B cell (primary cell): Measurements from ENCODE around the gene LMO3. TPM values are rescaled to one million over a fixed set of nuclear protein-coding genes. Genes with fewer than 3 reads are reported as not detected.
"Not testable (repeated sequence)": the region's sequence is repeated elsewhere in the genome, so short reads cannot be mapped to it uniquely, and the experiment has no call there.

Experiments
- ATAC-seq: fragments of 200-7000 bp; cut with Tn5 transposase; one replicate; pipeline ENCODE4 v1.10.0; 2021; ENCODE audit warnings: low read depth, mild to moderate bottlenecking, moderate number of reproducible peaks, moderate library complexity
- CTCF ChIA-PET: fragments of 350-600 bp; sonication (Branson Sonifier 250); formaldehyde crosslinking; loops from one replicate; lab custom pipeline; 2021; ENCODE audit warnings: antibody characterized with exemption, inconsistent platforms; lab: Charles Lee
- POLR2A ChIA-PET: fragments of 350-600 bp; sonication (Branson Sonifier 250); formaldehyde crosslinking; loops from one replicate; lab custom pipeline; 2021; ENCODE audit warnings: antibody characterized with exemption; lab: Charles Lee
- DNase-seq: peaks from one replicate; pipeline ENCODE4 v3.0.0; 2013
- H2AFZ ChIP-seq: 2 replicates; pipeline ENCODE4 v1.6.1; 2012; ENCODE audit warnings: mild to moderate bottlenecking, low read depth, low read length; ENCODE audit not compliant: insufficient read depth, poor library complexity, severe bottlenecking
- H3K27ac ChIP-seq, 2 donors: 1 replicate in 1 of 2; 2 replicates in 1 of 2; pipeline ENCODE4 v1.5.1; 2012 to 2013; ENCODE audit warnings: low read length in 2 of 2, mild to moderate bottlenecking in 2 of 2, moderate library complexity in 1 of 2
- H3K27me3 ChIP-seq, 4 experiments: fragments of 200-600 bp in 1 of 4; sonication (generic) in 1 of 4; replicated peaks in 1 of 4; 1 replicate in 2 of 4; 2 replicates in 2 of 4; pipeline versions ENCODE4 v1.6.1 to v1.7.0; 2013 to 2016; ENCODE audit warnings: low read length in 3 of 4, mild to moderate bottlenecking in 2 of 4, mixed read lengths in 1 of 4, moderate library complexity in 1 of 4; ENCODE audit not compliant: insufficient read depth in 4 of 4, control insufficient read depth in 3 of 4; ENCODE audit errors: control extremely low read depth in 1 of 4
- H3K36me3 ChIP-seq, 2 experiments: replicated peaks in 1 of 2; 1 replicate in 1 of 2; 2 replicates in 1 of 2; pipeline versions ENCODE4 v1.6.1 to v1.7.1; 2013; ENCODE audit warnings: low read length in 1 of 2; ENCODE audit not compliant: insufficient read depth in 2 of 2, control insufficient read depth in 1 of 2; ENCODE audit errors: control extremely low read depth in 1 of 2, extremely low read depth in 1 of 2
- H3K4me1 ChIP-seq, 2 donors: fragments of 200-600 bp in 1 of 2; sonication (generic) in 1 of 2; 1 replicate in 1 of 2; 2 replicates in 1 of 2; pipeline versions ENCODE4 v1.5.1 to v1.6.1; 2013 to 2017; ENCODE audit warnings: low read length in 2 of 2; ENCODE audit not compliant: control insufficient read depth in 2 of 2, insufficient read depth in 2 of 2
- H3K4me2 ChIP-seq: replicated peaks from 2 replicates; pipeline ENCODE3; 2012; ENCODE audit warnings: mild to moderate bottlenecking, low read depth, low read length; ENCODE audit not compliant: poor library complexity, severe bottlenecking
- H3K4me3 ChIP-seq, 5 experiments: fragments of 200-600 bp in 1 of 5; sonication (generic) in 1 of 5; 1 replicate in 3 of 5; 2 replicates in 2 of 5; pipeline versions ENCODE4 v1.5.1 to v1.7.0; 2011 to 2016; ENCODE audit warnings: low read length in 4 of 5, mild to moderate bottlenecking in 4 of 5, low read depth in 2 of 5, control low read depth in 1 of 5, moderate library complexity in 1 of 5; ENCODE audit not compliant: insufficient read depth in 1 of 5; ENCODE audit errors: control extremely low read depth in 1 of 5, extremely low read depth in 1 of 5
- H3K79me2 ChIP-seq: fragments of 200-600 bp; sonication (generic); one replicate; pipeline ENCODE4 v1.6.0; 2016; ENCODE audit warnings: low read length; ENCODE audit not compliant: control insufficient read depth, insufficient read depth
- H3K9ac ChIP-seq: fragments of 200-600 bp; sonication (generic); 2 replicates; pipeline ENCODE4 v1.6.1; 2017; ENCODE audit warnings: mild to moderate bottlenecking, low read length, moderate library complexity
- H3K9me3 ChIP-seq, 3 donors: one replicate each; pipeline versions ENCODE4 v1.6.1 to v1.7.1; 2013; ENCODE audit warnings: low read length in 2 of 3; ENCODE audit not compliant: control insufficient read depth in 2 of 3, insufficient read depth in 1 of 3; ENCODE audit errors: control extremely low read depth in 1 of 3
- H4K20me1 ChIP-seq: 2 replicates; pipeline ENCODE4 v1.6.0; 2012; ENCODE audit warnings: mild to moderate bottlenecking, low read length; ENCODE audit not compliant: insufficient read depth, control insufficient read depth, poor library complexity, severe bottlenecking
- H3K27ac Mint-ChIP-seq: one replicate; pipeline ENCODE4 v1.8.0; 2021; ENCODE audit warnings: mixed read lengths
- H3K27me3 Mint-ChIP-seq: one replicate; pipeline ENCODE4 v1.8.0; 2021; ENCODE audit warnings: mixed read lengths
- H3K4me1 Mint-ChIP-seq: one replicate; pipeline ENCODE4 v1.8.0; 2021; ENCODE audit warnings: mixed read lengths
- H3K4me3 Mint-ChIP-seq: one replicate; pipeline ENCODE4 v1.8.0; 2021; ENCODE audit warnings: mixed read lengths
- H3K9me3 Mint-ChIP-seq: one replicate; pipeline ENCODE4 v1.8.0; 2022; ENCODE audit warnings: mixed read lengths; ENCODE audit not compliant: insufficient read depth
- CTCF ChIP-seq: fragments of 200-600 bp; IDR thresholded peaks from one replicate; pipeline ENCODE4 v1.8.0; 2022; ENCODE audit warnings: antibody characterized with exemption, mild to moderate bottlenecking
- EZH2 ChIP-seq: IDR thresholded peaks from 2 replicates; pipeline ENCODE4 v1.6.1; 2012; ENCODE audit warnings: borderline replicate concordance, low read depth, mild to moderate bottlenecking, moderate library complexity, low read length; ENCODE audit not compliant: insufficient read depth, poor library complexity, severe bottlenecking
- WGBS: methylation state at CpG from one replicate; pipeline ENCODE4 v1.1.5; 2013; ENCODE audit warnings: missing lambda C conversion rate; ENCODE audit not compliant: insufficient coverage; 5-methylcytosine and 5-hydroxymethylcytosine counted together
- intact Hi-C: fragments of 100-400 bp; cut with micrococcal nuclease; formaldehyde crosslinking; loops from one replicate; pipeline ENCODE4 v1.10.0; 2022
- polyA plus RNA-seq: library from polyadenylated mRNA; depleted of rRNA; stranded (reverse); fragments of >200 nt; gene quantifications from 2 replicates; pipeline ENCODE4 v1.2.3, GENCODE V29; 2012
- total RNA-seq, 2 donors: library from RNA; stranded (reverse); fragments of 120-200 nt in 1 of 2; gene quantifications; 1 replicate in 1 of 2; 2 replicates in 1 of 2; pipeline versions ENCODE4 v1.2.3 to v1.2.4, GENCODE V29; 2013 to 2022

LMO3 gene
- total and polyA plus RNA-seq, 2 donors (not counting 1 experiment from before 2014, with no cell fraction given) = not detected

GRCh38 chr12:16545836-16546235 lies 60.1 kb downstream of the LMO3 start:
- H3K4me3 Mint-ChIP-seq = no peak overlapping the region
- 100% methylated on average over 2 of the region's 3 CpGs for WGBS
- TF ChIP-seq CTCF (no peak), EZH2 (no peak)

GRCh38 chr12:16542586-16542985 lies 63.4 kb downstream of the LMO3 start:
- POLR2A ChIA-PET = no interaction called here
- Mint-ChIP-seq H3K27ac (no peak overlapping the region), H3K4me3 (no peak overlapping the region), H3K27me3 (no peaks in the 10 kb centered on the region), H3K4me1 (no peaks in the 10 kb centered on the region), H3K9me3 (no peaks in the 10 kb centered on the region)
- TF ChIP-seq EZH2 (no peak), CTCF (no peak)
- H3K27ac ChIP-seq = no peak overlapping the region
- H3K4me1 ChIP-seq = no peaks in the 10 kb centered on the region
- no peak for DNase-seq
- ATAC-seq = no peak
- peaks cover 0 to 1% (median 0%) of the 10 kb centered on the region in 3 donors for H3K9me3 ChIP-seq
- H3K36me3 ChIP-seq = no peaks in the 10 kb centered on the region
- H2AFZ ChIP-seq = no peak overlapping the region
- H3K27me3 ChIP-seq = no peaks in the 10 kb centered on the region
- H4K20me1 ChIP-seq = no peaks in the 10 kb centered on the region
- CTCF ChIA-PET = no interaction called here
- no peak overlapping the region for H3K4me2 ChIP-seq
- H3K79me2 ChIP-seq = no peaks in the 10 kb centered on the region
- intact Hi-C loops = no loop called here
- H3K4me3 ChIP-seq = no peak overlapping the region
- no CpG with 5 or more reads among the region's 2 CpGs for WGBS
- H3K9ac ChIP-seq = no peak overlapping the region

More at GRCh38 chr12:16545836-16546235, 60.1 kb downstream of the LMO3 start:
- H2AFZ ChIP-seq = no peak overlapping the region
- intact Hi-C loops = no loop called here
- no peaks in the 10 kb centered on the region for H3K27me3 ChIP-seq
- H3K27me3 Mint-ChIP-seq = no peaks in the 10 kb centered on the region
- H3K4me3 ChIP-seq = no peak overlapping the region
- no peak overlapping the region for H3K9ac ChIP-seq
- no peak overlapping the region for H3K27ac Mint-ChIP-seq
- DNase-seq (no peak), ATAC-seq (no peak)
- no peaks in the 10 kb centered on the region for H3K79me2 ChIP-seq
- H3K9me3 Mint-ChIP-seq = no peaks in the 10 kb centered on the region
- H4K20me1 ChIP-seq = no peaks in the 10 kb centered on the region
- no peaks in the 10 kb centered on the region for H3K36me3 ChIP-seq
- ChIA-PET POLR2A (no interaction called here), CTCF (no interaction called here)
- no peak overlapping the region for H3K4me2 ChIP-seq
- no peaks in the 10 kb centered on the region for H3K4me1 Mint-ChIP-seq
- H3K9me3 ChIP-seq = no peaks in the 10 kb centered on the region
- no peak overlapping the region for H3K27ac ChIP-seq
- no peaks in the 10 kb centered on the region for H3K4me1 ChIP-seq

GRCh38 chr12:16537652-16538051 lies 68.3 kb downstream of the LMO3 start:
- H3K4me2 ChIP-seq, H3K9me3 ChIP-seq, H3K27ac ChIP-seq, POLR2A ChIA-PET, DNase-seq, H4K20me1 ChIP-seq, H3K4me3 Mint-ChIP-seq, CTCF ChIA-PET, H3K9ac ChIP-seq, H3K4me3 ChIP-seq, H3K79me2 ChIP-seq, ATAC-seq, H3K27ac Mint-ChIP-seq, H3K4me1 Mint-ChIP-seq, H3K4me1 ChIP-seq, H3K27me3 Mint-ChIP-seq, H3K36me3 ChIP-seq, H2AFZ ChIP-seq, H3K27me3 ChIP-seq, H3K9me3 Mint-ChIP-seq, intact Hi-C loops: not testable (repeated sequence)
- WGBS = no CpG with 5 or more reads among the region's 1 CpG
